Endothelial cell of hepatic sinusoid (primary cell): ENCODE measurements around the gene CNGB1.
"Not testable (repeated sequence)": the region's sequence is repeated elsewhere in the genome, so short reads cannot be mapped to it uniquely, and the experiment has no call there.

Experiments used
- in situ Hi-C: cut with HindIII; loops from 2 replicates; pipeline ENCODE4 v1.10.0; 2017; ENCODE audit warnings: low sequenced_read_pairs

The CNGB1 gene

GRCh38 chr16:57914244-57915173 lies 56.4 kb downstream of the CNGB1 start:
- in situ Hi-C loops, result loop anchor here (5.0 kb wide), 1 partner anchor 73 kb away; no protein-coding TSS in a partner anchor

GRCh38 chr16:57912529-57913260 lies 58.2 kb downstream of the CNGB1 start:
- in situ Hi-C loops, result no loop called here

GRCh38 chr16:57911743-57912142 lies 59.2 kb downstream of the CNGB1 start:
- in situ Hi-C loops, result no loop called here

GRCh38 chr16:57910696-57911095 lies 60.2 kb downstream of the CNGB1 start:
- in situ Hi-C loops, result no loop called here

- in situ Hi-C loops, result no loop called here
These were observed 62.4 kb downstream of the CNGB1 start for GRCh38 chr16:57908409-57908987.

GRCh38 chr16:57906382-57907316 lies 64.3 kb downstream of the CNGB1 start:
- in situ Hi-C loops, result no loop called here

- in situ Hi-C loops, result no loop called here
These were observed 66.8 kb downstream of the CNGB1 start for GRCh38 chr16:57904101-57904500.

GRCh38 chr16:57903656-57904055 lies 67.3 kb downstream of the CNGB1 start:
- in situ Hi-C loops, result no loop called here

- in situ Hi-C loops, result no loop called here
These were observed 69.4 kb downstream of the CNGB1 start for GRCh38 chr16:57901480-57902069.

GRCh38 chr16:57900796-57901479 lies 70.0 kb downstream of the CNGB1 start:
- in situ Hi-C loops, result no loop called here

- in situ Hi-C loops, result no loop called here
These were observed 70.9 kb downstream of the CNGB1 start for GRCh38 chr16:57899771-57900661.

- in situ Hi-C loops, result no loop called here
These were observed 72.0 kb downstream of the CNGB1 start for GRCh38 chr16:57898961-57899360.

- in situ Hi-C loops, result no loop called here
These were observed 72.9 kb downstream of the CNGB1 start for GRCh38 chr16:57897996-57898395.

GRCh38 chr16:57897053-57897784 lies 73.7 kb downstream of the CNGB1 start:
- in situ Hi-C loops, result no loop called here

- in situ Hi-C loops, result not testable (repeated sequence)
These were observed 75.8 kb downstream of the CNGB1 start for GRCh38 chr16:57895081-57895547.

- in situ Hi-C loops, result no loop called here
These were observed 76.4 kb downstream of the CNGB1 start for GRCh38 chr16:57894390-57895080.
